Fibroblast of lung (primary cell): Measurements from ENCODE around the gene GRIN3A. TPM values are rescaled to one million over a fixed set of nuclear protein-coding genes. Genes with fewer than 3 reads are reported as not detected.

Source experiments
- DNase-seq, 2 donors: peaks; one replicate each; pipeline versions ENCODE4 v3.0.0 to v3.0.0-alpha.2; 2010; ENCODE audit warnings: low read depth in 2 of 2
- H2AFZ ChIP-seq: 2 replicates; pipeline ENCODE4 v1.5.1; 2012; ENCODE audit warnings: low read length, control low read depth, inconsistent platforms
- H3K27ac ChIP-seq: 2 replicates; pipeline ENCODE4 v1.5.1; 2011; ENCODE audit warnings: low read length, control low read depth; ENCODE audit not compliant: insufficient read depth
- H3K27me3 ChIP-seq: 2 replicates; pipeline ENCODE4 v1.5.1; 2011; ENCODE audit warnings: mild to moderate bottlenecking, low read length; ENCODE audit not compliant: control insufficient read depth, insufficient read depth
- H3K36me3 ChIP-seq: 2 replicates; pipeline ENCODE4 v1.5.1; 2011; ENCODE audit warnings: low read length; ENCODE audit not compliant: control insufficient read depth, insufficient read depth
- H3K4me1 ChIP-seq: 2 replicates; pipeline ENCODE4 v1.5.1; 2011; ENCODE audit warnings: low read length; ENCODE audit not compliant: control insufficient read depth, insufficient read depth; ENCODE audit errors: extremely low read depth
- H3K4me2 ChIP-seq: 2 replicates; pipeline ENCODE4 v1.5.1; 2011; ENCODE audit warnings: low read length, control low read depth; ENCODE audit not compliant: insufficient read depth; ENCODE audit errors: extremely low read depth
- H3K4me3 ChIP-seq, 4 experiments: fragments of 200-600 bp in 1 of 4; sonication (generic) in 1 of 4; replicated peaks in 1 of 4; 2 replicates each; pipeline ENCODE4 v1.5.1; 2011 to 2016; ENCODE audit warnings: low read length in 4 of 4, low read depth in 3 of 4, mild to moderate bottlenecking in 3 of 4, control low read depth in 2 of 4, inconsistent platforms in 1 of 4, mixed read lengths in 1 of 4; ENCODE audit not compliant: insufficient read depth in 1 of 4; ENCODE audit errors: control extremely low read depth in 1 of 4
- H3K79me2 ChIP-seq: 2 replicates; pipeline ENCODE4 v1.5.1; 2012; ENCODE audit warnings: mild to moderate bottlenecking, low read length, inconsistent platforms; ENCODE audit not compliant: control insufficient read depth, insufficient read depth
- H3K9ac ChIP-seq: 2 replicates; pipeline ENCODE4 v1.5.1; 2011; ENCODE audit warnings: mild to moderate bottlenecking, low read length, control low read depth; ENCODE audit not compliant: insufficient read depth
- H3K9me3 ChIP-seq: 2 replicates; pipeline ENCODE4 v1.5.1; 2012; ENCODE audit warnings: low read depth, low read length; ENCODE audit not compliant: control insufficient read depth, insufficient read depth
- H4K20me1 ChIP-seq: 2 replicates; pipeline ENCODE4 v1.5.1; 2011; ENCODE audit warnings: low read length; ENCODE audit not compliant: control insufficient read depth, insufficient read depth; ENCODE audit errors: extremely low read depth
- EZH2 ChIP-seq: IDR thresholded peaks from 2 replicates; pipeline ENCODE4 v1.5.1; 2012; ENCODE audit warnings: low read length, control low read depth, mild to moderate bottlenecking; ENCODE audit errors: missing control alignments
- polyA minus RNA-seq: library from RNA; depleted of rRNA, polyadenylated mRNA; stranded (reverse); fragments of >200 nt; gene quantifications from 2 replicates; pipeline ENCODE4 v1.2.3, GENCODE V29; 2011; ENCODE audit warnings: low replicate concordance
- polyA plus RNA-seq, 2 donors: library from polyadenylated mRNA; depleted of rRNA in 1 of 2; stranded (reverse) in 1 of 2; unstranded in 1 of 2; fragments of >200 nt; gene quantifications; 2 replicates each; pipeline ENCODE4 v1.2.1, GENCODE V29; 2011 to 2012; ENCODE audit warnings: missing spikeins in 1 of 2
- total RNA-seq: library from RNA; depleted of rRNA; stranded (reverse); fragments of >200 nt; gene quantifications from 2 replicates; pipeline ENCODE4 v1.2.1, GENCODE V29; 2014
- TF ChIP-seq, protein P1 (sequence below), 2 donors: IDR thresholded peaks in 1 of 2; conservative IDR thresholded peaks in 1 of 2; 1 replicate in 1 of 2; 2 replicates in 1 of 2; pipeline ENCODE4 v1.5.1; 2011 to 2012; ENCODE audit warnings: low read length in 2 of 2, control low read depth in 1 of 2, inconsistent platforms in 1 of 2, low read depth in 1 of 2, mild to moderate bottlenecking in 1 of 2

The GRIN3A gene
- total RNA-seq (not detected in 2 replicates), polyA plus RNA-seq (not detected in 2 replicates), polyA minus RNA-seq (not detected in 2 replicates)
- polyA plus RNA-seq (2012): 0.05 TPM in 1 of 2 replicates, not detected in the other

GRCh38 chr9:101738566-101739183 lies at the start of gene GRIN3A:
GRIN3A (minus strand) TSS chr9:101738647; CDS start chr9:101737979, 668 bp downstream.
- Histone ChIP-seq H3K27me3 (peaks cover 4% of the 10 kb centered on the region), H3K79me2 (no peaks in the 10 kb centered on the region), H3K4me2 (no peak within 1 kb of the TSS)

DNA sequence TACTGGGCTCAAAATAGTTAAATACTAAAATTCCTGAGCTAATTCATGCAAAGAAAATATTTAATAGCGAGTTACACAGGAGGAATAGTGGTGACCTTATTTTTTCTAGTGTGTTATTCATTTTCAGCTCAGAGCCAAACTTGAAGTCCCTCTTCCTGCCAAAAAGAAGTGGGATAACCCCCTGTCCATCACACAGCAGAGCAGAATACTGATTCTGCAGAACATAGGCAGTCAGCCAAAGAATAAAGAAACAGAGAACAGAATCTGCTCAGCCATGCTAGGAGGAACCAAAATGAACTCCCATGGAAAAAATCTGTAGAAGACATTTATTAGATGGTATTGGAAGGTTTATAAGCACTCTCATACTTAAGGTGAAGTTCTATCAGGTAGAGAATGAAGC lies 49.4 kb upstream of the GRIN3A start:
- Histone ChIP-seq H3K4me3 (no peak overlapping the region), H4K20me1 (no peaks in the 10 kb centered on the region), H3K27ac (no peak overlapping the region), H3K27me3 (no peaks in the 10 kb centered on the region), H3K4me2 (no peak overlapping the region), H3K36me3 (no peaks in the 10 kb centered on the region), H3K9ac (no peak overlapping the region), H2AFZ (no peak overlapping the region), H3K4me1 (no peaks in the 10 kb centered on the region), H3K79me2 (no peaks in the 10 kb centered on the region), H3K9me3 (no peaks in the 10 kb centered on the region)
- DNase-seq: no peak
- TF ChIP-seq EZH2: no peak
- TF ChIP-seq, protein P1, sequence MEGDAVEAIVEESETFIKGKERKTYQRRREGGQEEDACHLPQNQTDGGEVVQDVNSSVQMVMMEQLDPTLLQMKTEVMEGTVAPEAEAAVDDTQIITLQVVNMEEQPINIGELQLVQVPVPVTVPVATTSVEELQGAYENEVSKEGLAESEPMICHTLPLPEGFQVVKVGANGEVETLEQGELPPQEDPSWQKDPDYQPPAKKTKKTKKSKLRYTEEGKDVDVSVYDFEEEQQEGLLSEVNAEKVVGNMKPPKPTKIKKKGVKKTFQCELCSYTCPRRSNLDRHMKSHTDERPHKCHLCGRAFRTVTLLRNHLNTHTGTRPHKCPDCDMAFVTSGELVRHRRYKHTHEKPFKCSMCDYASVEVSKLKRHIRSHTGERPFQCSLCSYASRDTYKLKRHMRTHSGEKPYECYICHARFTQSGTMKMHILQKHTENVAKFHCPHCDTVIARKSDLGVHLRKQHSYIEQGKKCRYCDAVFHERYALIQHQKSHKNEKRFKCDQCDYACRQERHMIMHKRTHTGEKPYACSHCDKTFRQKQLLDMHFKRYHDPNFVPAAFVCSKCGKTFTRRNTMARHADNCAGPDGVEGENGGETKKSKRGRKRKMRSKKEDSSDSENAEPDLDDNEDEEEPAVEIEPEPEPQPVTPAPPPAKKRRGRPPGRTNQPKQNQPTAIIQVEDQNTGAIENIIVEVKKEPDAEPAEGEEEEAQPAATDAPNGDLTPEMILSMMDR (conservative IDR thresholded peaks at IDR 0.05 in 1 of 2, IDR thresholded peaks at IDR 0.05 in 1 of 2; ENCODE audit: low read depth in 1 of 2, low read length in 2 of 2): no peak

More at GRCh38 chr9:101738566-101739183, at the start of gene GRIN3A:
- Histone ChIP-seq H2AFZ (no peak within 1 kb of the TSS), H3K9me3 (no peaks in the 10 kb centered on the region), H3K36me3 (no peaks in the 10 kb centered on the region), H3K4me1 (no peaks in the 10 kb centered on the region), H4K20me1 (no peaks in the 10 kb centered on the region), H3K9ac (no peak within 1 kb of the TSS), H3K4me3 (peak within 1 kb of the TSS in 1 of 4 experiments; percentile 7), H3K27ac (no peak within 1 kb of the TSS)
- no peak for TF ChIP-seq EZH2
- TF ChIP-seq, protein P1 (conservative IDR thresholded peaks at IDR 0.05 in 1 of 2, IDR thresholded peaks at IDR 0.05 in 1 of 2; ENCODE audit: low read depth in 1 of 2, low read length in 2 of 2): no peak
- DNase-seq: no peak

GRCh38 chr9:101778332-101778731 lies 39.9 kb upstream of the GRIN3A start:
- TF ChIP-seq EZH2: no peak
- TF ChIP-seq, protein P1 (conservative IDR thresholded peaks at IDR 0.05 in 1 of 2, IDR thresholded peaks at IDR 0.05 in 1 of 2; ENCODE audit: low read depth in 1 of 2, low read length in 2 of 2): no peak
- Histone ChIP-seq H3K36me3 (no peaks in the 10 kb centered on the region), H3K27ac (no peak overlapping the region)

More at GRCh38 chr9:101778332-101778731, 39.9 kb upstream of the GRIN3A start:
- no peak for DNase-seq
- no peaks in the 10 kb centered on the region for H3K4me1 ChIP-seq
- no peak overlapping the region for H3K9ac ChIP-seq
- no peaks in the 10 kb centered on the region for H3K9me3 ChIP-seq
- no peaks in the 10 kb centered on the region for H3K27me3 ChIP-seq
- H3K79me2 ChIP-seq: no peaks in the 10 kb centered on the region
- H3K4me2 ChIP-seq: no peak overlapping the region
- H3K4me3 ChIP-seq: no peak overlapping the region
- no peak overlapping the region for H2AFZ ChIP-seq
- H4K20me1 ChIP-seq: no peaks in the 10 kb centered on the region
